Measurements from ENCODE around the gene ZBTB17.

ZBTB17 gene

DNA sequence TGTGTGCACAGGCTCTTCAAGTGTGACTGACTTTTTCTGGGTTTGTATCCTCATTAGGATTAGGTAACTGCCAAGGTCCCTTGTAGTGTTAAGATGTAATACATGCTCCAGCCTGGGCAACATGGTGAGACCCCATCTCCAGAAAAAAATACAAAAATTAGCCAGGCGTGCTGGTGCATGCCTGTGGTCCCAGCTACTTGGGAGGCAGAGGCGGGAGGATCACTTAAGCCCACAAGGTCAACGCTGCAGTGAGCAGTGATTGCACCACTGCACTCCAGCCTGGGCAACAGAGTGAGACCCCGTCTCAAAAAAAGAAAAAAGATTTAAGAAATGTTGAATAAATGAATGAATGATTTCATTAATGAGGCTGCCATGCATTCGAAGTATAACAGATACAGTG, 15.1 kb downstream of the ZBTB17 start:
- DNase-seq, result no peak

- no peak for DNase-seq
Observed at GRCh38 chr1:15959827-15960446, 16.0 kb downstream of the ZBTB17 start.

- DNase-seq, result no peak
Observed at GRCh38 chr1:15959424-15959823, 16.5 kb downstream of the ZBTB17 start.

DNA sequence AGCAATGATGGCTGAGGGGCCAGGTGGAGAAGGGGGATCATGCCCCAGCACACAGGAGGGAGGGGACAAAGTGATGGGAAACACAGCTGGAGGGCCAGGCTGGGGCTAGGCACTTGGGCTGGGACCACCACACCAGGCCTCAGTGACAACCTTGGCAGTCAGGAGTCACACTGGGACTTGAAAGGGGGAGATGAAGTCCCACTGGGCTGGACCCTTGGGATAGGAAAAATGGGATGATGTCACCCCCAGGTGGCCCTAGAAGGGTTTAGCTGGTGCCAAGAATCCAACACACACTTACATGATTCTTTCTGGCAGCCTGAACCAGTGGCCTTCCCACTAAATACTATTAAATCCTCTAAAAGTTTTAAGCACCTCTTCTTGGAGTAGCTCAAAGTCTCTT, 17.1 kb downstream of the ZBTB17 start:
- no peak for DNase-seq

DNA sequence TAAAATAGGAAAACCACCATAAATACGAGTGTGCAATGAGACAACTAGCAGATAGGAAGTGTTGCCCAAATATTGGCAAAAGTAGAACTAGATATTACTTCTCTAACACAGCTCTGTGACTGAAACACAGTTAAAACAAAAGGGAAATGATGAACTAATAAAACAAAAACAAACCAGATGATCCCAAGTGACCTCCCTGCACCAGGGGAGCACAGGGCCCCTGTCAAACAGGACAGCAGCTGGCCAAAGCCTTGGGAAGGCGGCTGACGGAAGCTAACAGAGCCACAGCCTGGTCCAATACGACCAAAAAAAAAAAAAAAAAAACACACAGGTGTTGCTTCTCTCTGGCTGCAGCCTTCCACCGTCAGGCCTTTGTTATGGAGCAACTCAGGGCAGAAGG, 17.8 kb downstream of the ZBTB17 start:
- peak in 1 of 4 experiments; percentile 41 for DNase-seq

GRCh38 chr1:15957221-15958095, 18.4 kb downstream of the ZBTB17 start:
- no peak for DNase-seq

- DNase-seq, result no peak
Observed at GRCh38 chr1:15956150-15956549, 19.8 kb downstream of the ZBTB17 start.

DNA sequence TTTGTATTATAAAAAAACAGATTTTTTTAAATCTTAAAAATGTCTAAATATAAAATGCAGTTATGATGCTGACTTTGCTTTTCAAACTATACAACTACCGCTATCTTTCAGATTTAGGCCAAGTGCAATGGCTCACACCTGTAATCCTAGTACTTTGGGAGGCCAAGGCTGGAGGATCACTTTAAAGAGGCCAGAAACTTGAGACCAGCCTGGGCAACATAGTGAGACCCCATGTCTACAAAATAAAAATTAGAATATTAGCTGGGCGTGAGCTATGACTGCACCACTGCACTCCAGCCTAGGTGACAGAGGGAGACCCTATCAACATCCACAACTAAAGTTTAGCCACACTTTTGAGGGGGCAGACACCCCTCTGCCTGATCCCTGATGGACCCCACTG, 20.3 kb downstream of the ZBTB17 start:
- DNase-seq, result no peak

DNA sequence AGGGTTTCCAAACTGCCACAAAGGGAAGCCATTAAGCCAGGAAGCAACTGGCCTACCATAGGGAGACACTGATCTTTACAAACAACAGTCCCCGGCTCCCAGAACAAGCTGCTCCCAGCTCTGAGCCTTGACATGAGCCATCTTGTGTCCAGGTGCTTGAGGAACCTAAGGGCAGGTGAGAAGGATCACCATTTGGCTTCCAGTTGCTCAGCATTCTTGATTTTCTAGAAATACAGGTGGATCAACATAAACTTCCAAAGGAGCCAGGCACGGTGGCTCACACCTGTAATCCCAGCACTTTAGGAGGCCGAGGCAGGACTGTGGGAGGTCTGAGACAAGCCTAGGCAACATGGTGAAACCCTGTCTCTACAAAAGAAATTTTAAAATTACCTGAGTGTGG, 21.6 kb downstream of the ZBTB17 start:
- no peak for DNase-seq

GRCh38 chr1:15953791-15954241, 22.1 kb downstream of the ZBTB17 start:
- DNase-seq, result no peak

- no peak for DNase-seq
Observed at GRCh38 chr1:15953294-15953771, 22.6 kb downstream of the ZBTB17 start.

DNA sequence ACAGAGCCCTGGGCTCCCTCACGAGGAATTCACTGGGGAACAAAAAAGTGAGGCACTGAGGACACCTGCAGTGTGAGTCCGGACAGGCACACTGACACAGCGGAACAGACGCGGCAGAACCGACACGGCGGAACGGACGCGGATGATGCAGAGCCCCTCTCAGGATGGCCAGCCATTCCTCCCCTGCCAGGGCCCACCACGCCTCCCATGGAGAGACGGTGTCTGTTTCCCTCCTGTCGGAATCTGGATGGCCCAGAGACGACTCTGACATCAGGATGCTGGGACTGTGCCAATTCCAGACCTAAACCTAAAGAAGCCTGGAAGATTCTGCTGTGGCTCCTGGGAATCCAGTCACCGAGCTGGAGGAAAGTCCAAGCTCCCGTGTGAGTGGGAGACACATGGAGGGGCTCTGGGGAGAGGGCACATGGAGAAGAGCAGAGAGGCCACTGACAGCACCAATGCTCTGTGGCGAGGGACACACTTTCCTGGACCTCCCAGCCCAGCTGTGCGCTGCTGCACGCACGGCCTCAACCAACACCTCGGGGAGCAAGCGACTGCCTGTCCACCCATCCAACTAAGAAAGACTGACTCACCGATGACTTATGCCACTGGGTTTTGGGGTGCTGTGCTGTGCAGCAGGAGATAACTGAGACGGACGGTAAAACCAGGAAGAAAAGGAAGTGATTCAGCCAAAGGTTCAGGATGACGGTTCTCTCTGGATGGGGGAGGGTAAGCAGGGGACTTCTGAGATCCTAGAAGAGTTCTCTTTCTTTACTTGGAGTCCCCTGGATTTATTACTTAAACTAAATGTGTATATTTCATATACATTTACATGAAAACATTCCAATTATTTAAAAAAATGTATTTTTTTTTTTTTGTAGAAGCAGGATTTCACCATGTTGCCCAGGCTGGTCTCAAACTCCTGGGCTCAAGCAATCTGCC, 23.3 kb downstream of the ZBTB17 start:
- DNase-seq, result peak; percentile 67 to 85 (median 77)

DNA sequence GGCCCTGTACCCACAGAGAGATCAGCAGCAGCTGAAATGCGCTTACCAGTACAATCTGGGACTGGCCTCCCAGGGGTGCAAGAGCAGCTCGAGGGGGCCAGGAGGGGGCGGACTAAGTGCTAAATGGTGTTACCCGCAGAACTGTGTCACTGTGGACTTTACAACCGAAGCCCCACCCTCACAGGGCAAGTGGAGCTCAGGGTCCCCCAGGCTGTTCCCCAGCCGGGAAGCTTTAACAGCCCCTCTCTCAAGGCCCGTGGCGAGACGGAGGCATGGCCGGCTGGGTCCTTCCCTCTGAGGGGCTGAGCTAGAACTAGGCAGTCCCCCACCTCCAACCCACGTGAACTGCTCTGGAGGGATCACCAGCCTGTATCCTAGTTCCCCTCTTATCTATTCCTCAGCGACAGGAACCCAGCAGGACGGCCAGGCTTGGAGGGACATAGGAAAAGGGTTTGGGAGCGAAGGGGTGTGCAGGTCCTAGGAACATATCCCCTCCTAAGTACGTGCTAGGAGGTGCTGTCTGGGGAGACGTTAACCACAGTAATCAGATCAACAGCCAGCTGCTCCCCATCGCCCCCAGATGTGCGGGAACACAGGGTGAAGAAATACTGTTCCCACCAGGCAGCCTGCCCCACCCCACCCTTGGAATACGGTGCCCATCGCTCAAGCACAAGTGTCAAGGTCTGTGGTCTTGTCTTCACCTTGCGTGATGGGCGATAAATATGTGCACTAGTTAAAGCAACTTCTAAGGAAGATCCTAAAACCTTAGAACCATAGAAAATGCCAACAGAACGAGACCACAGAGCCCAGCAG, 24.4 kb downstream of the ZBTB17 start:
- no peak for DNase-seq

DNA sequence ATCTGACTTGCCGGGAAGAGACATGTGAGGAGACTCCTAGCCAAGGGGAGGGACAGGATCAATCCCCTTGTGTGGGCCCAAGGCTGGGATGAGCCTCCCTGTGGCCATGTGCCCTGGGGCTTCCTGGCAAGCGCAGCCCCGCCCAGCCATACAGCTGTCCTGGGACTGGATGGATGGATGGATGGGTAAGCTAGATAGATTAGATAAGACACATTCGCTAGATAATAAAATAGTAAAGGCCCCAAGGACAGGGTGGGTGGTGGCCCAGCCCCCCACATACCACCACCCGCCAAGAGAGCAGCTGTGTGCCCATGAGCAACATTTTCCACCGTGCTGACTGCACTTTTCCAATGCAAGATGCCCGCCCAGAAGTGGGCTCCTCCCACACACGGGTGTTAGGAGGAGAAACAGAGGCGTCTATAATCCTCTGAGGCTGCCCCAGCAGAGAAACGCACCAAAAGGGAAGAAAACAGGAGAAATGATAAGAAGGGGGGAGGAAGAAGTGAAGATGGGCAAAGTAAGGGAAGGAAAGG, 25.1 kb downstream of the ZBTB17 start:
- DNase-seq, result peak in 3 of 4 experiments; percentile 51 to 63 (median 59)

DNA sequence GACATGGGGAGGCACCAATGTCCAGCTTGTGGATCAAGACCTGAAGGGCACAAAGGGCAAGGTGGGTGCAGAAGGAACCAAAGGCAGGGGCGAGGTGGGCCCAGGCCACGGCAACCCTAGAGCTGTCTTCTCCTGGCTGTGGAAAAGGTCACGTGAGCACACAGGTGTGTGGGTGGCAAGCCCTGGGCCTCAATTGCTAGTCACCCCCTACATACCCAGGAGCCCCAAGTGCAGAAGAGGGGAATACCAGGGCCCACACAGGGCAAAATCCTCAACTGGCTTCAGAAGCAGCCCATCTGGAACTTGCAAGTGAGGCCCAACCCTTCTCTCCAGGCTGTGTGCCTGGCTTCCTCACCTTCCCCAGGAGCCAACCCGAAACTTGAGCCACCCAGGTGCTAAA, 25.6 kb downstream of the ZBTB17 start:
- peak in 2 of 4 experiments; percentile 42 to 43 for DNase-seq

DNA sequence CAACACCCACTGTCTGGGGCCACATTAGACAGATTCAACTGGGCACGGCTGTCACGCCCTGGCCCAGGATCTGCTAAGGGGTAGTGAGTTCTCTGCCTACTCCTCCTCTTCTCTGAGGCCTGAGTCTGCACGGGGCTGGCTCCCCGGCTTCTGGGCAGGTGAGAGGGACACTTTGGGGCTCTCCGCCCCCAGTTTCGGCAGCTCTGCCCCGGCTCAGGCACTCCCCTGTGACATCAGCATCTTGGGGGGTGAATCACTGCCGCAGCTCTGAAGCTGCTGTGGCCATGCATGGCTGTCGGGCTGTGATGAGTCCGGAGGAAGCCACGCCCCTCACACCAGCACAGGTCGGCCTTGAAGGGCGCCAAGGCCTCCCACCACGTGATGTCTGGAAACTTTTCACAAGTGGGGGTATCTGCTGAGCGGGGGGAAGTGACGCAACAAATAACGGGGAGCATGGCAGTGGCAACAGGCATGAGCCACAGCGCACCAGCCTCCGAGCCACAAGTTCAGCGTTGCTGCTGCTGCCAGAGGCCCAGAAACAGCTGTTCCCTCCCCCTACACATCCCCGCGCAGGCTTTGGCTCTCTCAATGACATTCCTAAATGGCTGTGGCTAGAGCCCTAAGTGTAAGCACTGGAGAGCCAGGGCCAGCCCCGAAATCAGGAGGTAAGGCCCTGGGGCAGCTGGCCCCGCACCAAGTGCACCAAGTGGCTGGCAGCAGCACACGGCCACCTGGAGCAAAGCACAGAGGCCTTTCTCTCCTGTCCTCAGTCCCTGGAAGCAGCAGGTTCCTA, 26.3 kb downstream of the ZBTB17 start:
- DNase-seq, result peak; percentile 89 to 95 (median 91)

DNA sequence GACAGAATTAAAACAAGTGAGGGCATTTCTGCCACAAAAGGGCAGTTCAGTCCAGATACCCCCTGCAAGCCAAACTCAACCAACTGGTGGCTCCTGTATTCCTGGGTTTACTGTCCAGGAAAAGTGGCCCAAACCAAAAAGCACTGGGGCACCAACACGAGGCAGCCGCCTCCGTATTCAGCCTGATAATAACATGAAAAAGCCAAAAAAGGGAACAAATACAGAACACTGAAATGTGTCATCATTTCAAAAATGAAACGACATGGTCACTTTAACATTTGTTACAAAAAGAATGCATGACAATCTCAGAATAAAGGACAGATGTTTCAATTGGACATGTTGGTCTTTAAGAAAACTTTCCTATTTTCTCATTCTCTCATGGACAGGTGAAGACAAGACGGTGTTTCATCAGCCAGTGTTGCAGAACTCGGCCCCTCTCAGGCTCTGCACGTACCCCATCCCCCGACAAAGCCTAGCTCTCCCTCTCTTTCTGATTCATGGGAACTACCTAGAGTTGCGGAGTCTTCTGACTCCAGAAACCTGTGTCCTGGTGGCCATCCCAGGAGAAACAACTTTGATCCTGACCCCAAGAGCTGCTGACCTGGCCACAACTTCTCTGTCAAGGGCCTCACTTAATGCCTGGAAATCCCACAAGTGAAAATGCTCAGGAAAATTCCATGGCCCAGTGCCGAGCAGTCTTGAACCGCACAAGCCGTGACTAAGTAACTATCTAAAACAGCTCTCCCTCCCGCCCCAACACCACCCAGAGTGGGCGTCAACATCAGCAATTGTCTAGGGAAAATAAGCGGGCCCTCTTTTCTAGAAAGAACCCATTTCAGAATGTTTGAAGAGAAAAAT, 27.1 kb downstream of the ZBTB17 start:
- peak; percentile 33 to 74 (median 66) for DNase-seq

DNA sequence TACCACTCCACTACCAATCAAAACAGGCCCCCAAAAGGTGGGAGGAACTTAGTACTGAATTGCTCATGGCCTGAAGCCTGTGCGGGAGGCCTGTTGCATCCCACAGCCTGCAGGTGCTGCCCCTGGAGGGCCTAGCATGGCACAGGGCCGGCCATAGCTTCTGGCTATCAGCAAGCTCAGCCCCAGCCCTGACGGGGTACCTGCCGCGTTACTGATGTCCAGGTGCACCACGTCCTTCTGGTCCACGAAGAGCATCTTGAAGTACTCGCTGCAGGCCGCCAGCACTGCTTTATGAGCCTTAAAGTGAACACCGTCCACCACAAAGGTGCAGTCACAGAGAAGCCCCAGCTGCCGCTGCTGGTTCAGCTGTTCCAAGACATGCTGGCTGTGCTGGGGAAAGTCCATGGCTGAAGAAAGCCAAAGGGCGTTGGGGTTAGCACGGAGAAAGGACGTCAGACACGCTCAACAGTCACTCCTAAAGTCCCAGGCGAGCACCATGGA, 27.8 kb downstream of the ZBTB17 start:
- DNase-seq, result no peak

- DNase-seq, result no peak
Observed at GRCh38 chr1:15947382-15948090, 28.4 kb downstream of the ZBTB17 start.
